Upper lobe of left lung (tissue), 4 donors: ENCODE data around the gene GJC1.
"Not testable (repeated sequence)": the region's sequence is repeated elsewhere in the genome, so short reads cannot be mapped to it uniquely, and the experiment has no call there.

Experiments used
- CTCF ChIP-seq, 6 experiments: fragments of 450-650 bp in 4 of 6; fragments of 200-600 bp in 2 of 6; sonication (generic) in 2 of 6; IDR thresholded peaks; one replicate each; pipeline ENCODE4 v1.5.1; 2016 to 2019; ENCODE audit warnings: antibody characterized with exemption in 6 of 6
- POLR2A ChIP-seq, 4 donors: fragments of 450-650 bp; IDR thresholded peaks; one replicate each; pipeline ENCODE4 v1.5.1; 2016 to 2017; ENCODE audit warnings: antibody characterized with exemption in 4 of 4, mild to moderate bottlenecking in 2 of 4
- POLR2AphosphoS5 ChIP-seq, 2 donors: sonication (generic); formaldehyde crosslinking; IDR thresholded peaks; one replicate each; pipeline ENCODE4 v1.5.1; 2017; ENCODE audit warnings: antibody characterized with exemption in 2 of 2

- not testable (repeated sequence) for TF ChIP-seq CTCF, POLR2A, POLR2AphosphoS5 (IDR thresholded peaks at IDR 0.05)
Measured at GRCh38 chr17:44808656-44809388, 21.3 kb downstream of the GJC1 start.
